ENCODE measurements around the gene AFF3.
A peak's percentile ranks its signal among the peaks of the same experiment; 100 is the strongest.

Gene AFF3

GRCh38 chr2:100041946-100042345 lies 100.4 kb downstream of the AFF3 start:
- DNase-seq: no peak

GRCh38 chr2:100041385-100041784 lies 101.0 kb downstream of the AFF3 start:
- no peak for DNase-seq

- peak; percentile 48 for DNase-seq
These were observed 101.5 kb downstream of the AFF3 start for GRCh38 chr2:100040906-100041305.

GRCh38 chr2:100039291-100039980 lies 103.0 kb downstream of the AFF3 start:
- DNase-seq: no peak

- DNase-seq: peak; percentile 42
These were observed 104.4 kb downstream of the AFF3 start for GRCh38 chr2:100038011-100038410.

- DNase-seq: peak; percentile 91
These were observed 105.6 kb downstream of the AFF3 start for GRCh38 chr2:100036793-100037192.

- no peak for DNase-seq
These were observed 106.4 kb downstream of the AFF3 start for GRCh38 chr2:100036026-100036425.

- no peak for DNase-seq
These were observed 108.0 kb downstream of the AFF3 start for GRCh38 chr2:100034431-100034830.

- DNase-seq: no peak
These were observed 108.4 kb downstream of the AFF3 start for GRCh38 chr2:100033976-100034375.

GRCh38 chr2:100031604-100032003 lies 110.8 kb downstream of the AFF3 start:
- no peak for DNase-seq

GRCh38 chr2:100029460-100029859 lies 112.9 kb downstream of the AFF3 start:
- DNase-seq: no peak

GRCh38 chr2:100021791-100022340 lies 120.5 kb downstream of the AFF3 start:
- DNase-seq: no peak

- no peak for DNase-seq
These were observed 122.9 kb downstream of the AFF3 start for GRCh38 chr2:100019499-100019898.

- DNase-seq: no peak
These were observed 123.8 kb downstream of the AFF3 start for GRCh38 chr2:100018341-100019193.

- DNase-seq: no peak
These were observed 124.8 kb downstream of the AFF3 start for GRCh38 chr2:100017633-100018032.

GRCh38 chr2:100016756-100017155 lies 125.6 kb downstream of the AFF3 start:
- DNase-seq: no peak

GRCh38 chr2:100015849-100016248 lies 126.5 kb downstream of the AFF3 start:
- no peak for DNase-seq

GRCh38 chr2:100013892-100014677 lies 128.3 kb downstream of the AFF3 start:
- peak; percentile 21 for DNase-seq

- no peak for DNase-seq
These were observed 129.8 kb downstream of the AFF3 start for GRCh38 chr2:100012561-100012960.

- DNase-seq: no peak
These were observed 131.1 kb downstream of the AFF3 start for GRCh38 chr2:100011272-100011731.

- DNase-seq: no peak
These were observed 131.8 kb downstream of the AFF3 start for GRCh38 chr2:100010606-100011005.

- DNase-seq: no peak
These were observed 132.6 kb downstream of the AFF3 start for GRCh38 chr2:100009743-100010142.

GRCh38 chr2:100008956-100009355 lies 133.4 kb downstream of the AFF3 start:
- DNase-seq: no peak

All from NCI-H345 (cell line).